Non-pigmented ciliary epithelial cell (primary cell): ENCODE measurements around the gene ETV2.
A peak's percentile ranks its signal among the peaks of the same experiment; 100 is the strongest.
"Not testable (repeated sequence)": the region's sequence is repeated elsewhere in the genome, so short reads cannot be mapped to it uniquely, and the experiment has no call there.

Experiments used
- DNase-seq: peaks from one replicate; pipeline ENCODE4 v3.0.0-alpha.2; 2010; ENCODE audit warnings: low read depth

The ETV2 gene

DNA sequence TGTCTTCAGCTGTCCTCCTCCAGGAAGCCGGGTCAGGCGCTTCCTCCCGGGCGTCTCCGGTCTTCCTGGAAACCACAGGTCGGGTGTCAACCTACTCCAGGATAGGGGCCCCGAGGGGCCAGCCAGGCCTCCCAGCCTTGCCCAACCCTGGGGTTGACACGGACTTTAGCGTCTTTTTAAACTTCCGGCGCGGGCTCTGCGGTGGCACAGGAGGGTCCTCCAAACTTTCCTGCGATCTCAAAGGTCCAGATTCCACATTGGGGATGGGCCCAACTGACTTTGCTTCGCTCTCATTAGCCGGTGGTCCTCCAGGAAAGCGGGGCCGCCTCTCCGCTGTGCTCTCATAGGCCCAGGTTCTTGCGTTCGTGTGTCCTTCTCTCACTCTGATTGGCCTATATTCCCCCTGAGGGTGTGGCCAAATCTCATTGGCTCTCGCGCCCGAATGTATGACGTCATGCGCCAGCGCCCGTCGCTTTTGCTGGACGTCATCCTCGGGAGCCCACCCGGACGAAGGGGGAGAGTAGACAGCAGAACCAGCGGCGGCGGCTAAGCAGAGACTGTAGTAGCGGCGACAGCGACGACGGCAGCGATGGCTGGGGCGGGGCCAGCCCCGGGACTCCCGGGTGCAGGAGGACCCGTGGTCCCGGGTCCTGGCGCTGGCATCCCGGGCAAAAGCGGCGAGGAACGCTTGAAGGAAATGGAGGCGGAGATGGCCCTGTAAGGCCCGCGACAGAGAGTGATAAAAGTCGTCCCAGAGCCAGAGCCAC lies 12.8 kb upstream of the ETV2 start, which contains the start of gene RBM42:
Gene RBM42, plus strand, starts transcription at position 472 of the 767 bp plus-strand sequence. Its CDS starts 118 bp downstream, at position 590.
- DNase-seq: peak; percentile 93

DNA sequence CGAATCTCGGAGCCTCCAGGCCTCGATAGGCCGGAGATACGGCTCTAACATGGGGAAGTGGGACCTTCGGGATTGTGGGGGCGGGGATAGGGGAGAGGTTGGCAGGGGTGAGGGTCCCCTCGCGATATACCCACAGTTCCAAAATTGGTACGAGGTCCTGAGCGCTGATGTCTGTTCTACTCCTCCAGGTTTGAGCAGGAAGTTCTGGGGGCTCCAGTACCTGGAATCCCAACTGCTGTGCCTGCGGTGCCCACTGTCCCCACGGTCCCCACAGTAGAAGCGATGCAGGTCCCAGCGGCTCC lies 12.3 kb upstream of the ETV2 start:
- DNase-seq: no peak

DNA sequence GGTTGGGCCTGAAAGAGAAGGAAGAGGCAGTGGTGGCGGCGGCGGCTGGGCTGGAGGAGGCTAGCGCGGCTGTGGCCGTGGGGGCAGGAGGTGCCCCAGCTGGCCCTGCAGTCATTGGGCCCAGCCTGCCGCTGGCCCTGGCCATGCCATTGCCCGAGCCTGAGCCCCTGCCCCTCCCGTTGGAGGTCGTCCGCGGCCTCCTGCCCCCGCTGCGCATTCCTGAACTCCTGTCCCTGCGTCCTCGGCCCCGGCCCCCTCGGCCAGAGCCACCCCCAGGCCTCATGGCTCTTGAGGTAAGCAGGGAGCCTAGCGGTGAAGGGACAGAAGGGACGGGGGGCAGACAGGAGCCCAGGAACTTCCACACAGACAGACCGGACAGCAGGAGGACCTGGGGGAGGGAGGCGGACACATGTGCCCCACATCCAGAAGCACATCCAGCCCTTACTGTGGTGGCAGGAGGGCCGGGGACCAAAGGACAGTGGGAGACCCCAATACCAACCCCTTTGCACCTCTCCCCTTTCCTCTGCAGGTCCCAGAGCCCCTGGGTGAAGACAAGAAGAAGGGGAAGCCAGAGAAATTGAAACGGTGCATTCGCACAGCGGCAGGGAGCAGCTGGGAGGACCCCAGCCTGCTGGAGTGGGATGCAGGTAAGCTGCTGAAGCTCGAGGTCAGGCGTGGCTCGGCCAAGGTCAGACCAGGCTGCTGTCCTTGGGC lies 7.7 kb upstream of the ETV2 start:
- DNase-seq: no peak

DNA sequence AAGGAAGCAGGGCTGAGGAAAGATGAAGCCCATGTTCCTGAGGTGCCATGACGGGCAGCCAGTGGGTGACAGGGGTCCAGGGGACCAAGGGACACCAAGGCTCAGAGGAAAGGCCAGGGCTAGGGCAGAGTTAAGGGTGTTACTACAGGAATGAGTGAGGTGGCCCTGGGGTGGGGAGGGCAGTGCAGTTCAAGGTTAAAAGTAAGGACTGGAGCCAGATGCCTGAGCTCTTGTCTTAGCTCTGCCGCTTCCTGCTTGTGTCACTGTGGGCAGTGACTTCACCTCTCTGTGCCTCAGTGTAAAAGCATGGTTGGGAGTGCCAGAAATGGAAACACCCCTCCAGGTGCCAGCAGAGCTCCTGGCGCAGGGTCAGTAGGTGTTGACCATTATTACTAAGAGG lies 4.9 kb upstream of the ETV2 start:
- no peak for DNase-seq

DNA sequence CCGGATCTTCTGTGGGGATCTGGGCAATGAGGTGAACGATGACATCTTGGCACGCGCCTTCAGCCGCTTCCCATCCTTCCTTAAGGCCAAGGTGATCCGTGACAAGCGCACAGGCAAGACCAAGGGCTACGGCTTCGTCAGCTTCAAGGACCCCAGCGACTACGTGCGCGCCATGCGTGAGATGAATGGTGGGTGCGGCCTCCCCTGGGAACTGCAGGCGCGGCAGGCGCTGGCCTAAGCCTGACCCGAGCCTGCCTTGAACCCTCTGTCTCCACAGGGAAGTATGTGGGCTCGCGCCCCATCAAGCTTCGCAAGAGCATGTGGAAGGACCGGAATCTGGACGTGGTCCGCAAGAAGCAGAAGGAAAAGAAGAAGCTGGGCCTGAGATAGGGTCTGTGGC lies 4.4 kb upstream of the ETV2 start:
- no peak for DNase-seq

DNA sequence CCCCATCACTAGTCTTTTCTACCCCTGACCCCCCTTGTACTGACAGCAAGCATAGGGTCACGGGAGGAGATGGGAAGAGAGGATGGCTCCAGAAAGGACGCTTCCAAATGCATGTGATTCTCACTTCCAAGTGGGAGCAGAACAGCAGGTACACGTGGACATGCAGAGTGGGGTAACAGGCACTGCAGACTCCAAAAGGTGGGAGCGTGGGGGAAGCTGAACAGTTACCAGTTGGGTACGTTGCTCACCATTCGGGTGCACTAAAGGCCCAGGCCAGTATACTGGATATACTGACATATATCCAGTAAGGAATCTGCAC lies 2.3 kb upstream of the ETV2 start:
- DNase-seq: no peak

DNA sequence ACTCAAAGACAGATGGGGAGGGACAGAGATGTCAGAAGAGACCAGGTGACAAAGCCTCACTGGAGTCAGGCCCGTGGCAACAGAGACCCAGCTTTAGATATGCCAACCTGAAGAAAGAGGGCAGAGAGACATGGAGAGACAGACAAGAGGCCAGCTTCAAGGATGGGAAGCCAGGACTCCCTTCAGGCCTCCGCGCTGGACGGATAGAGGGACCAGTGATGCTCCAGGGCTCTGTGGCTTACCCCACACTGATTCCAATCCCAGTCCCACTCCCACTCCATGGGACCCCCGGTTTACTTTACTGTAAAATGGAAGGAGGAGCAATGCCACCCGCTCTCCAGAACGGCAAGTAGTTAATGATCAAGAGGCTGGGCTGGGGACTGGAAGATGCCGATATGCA lies 1.7 kb upstream of the ETV2 start:
- DNase-seq: no peak

DNA sequence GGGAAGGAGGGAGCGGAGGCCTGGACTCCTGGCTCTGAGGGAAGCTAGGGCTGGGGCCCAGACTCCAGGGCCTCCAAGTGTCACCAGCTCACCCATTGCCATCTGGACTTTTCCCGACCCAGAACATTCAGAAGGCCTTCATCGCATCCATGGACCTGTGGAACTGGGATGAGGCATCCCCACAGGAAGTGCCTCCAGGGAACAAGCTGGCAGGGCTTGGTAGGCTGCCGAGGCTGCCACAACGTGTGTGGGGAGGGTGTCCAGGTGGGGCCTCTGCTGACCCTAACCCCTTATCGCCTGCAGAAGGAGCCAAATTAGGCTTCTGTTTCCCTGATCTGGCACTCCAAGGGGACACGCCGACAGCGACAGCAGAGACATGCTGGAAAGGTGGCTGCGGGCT lies 767 bp downstream of the ETV2 start:
- DNase-seq: no peak

DNA sequence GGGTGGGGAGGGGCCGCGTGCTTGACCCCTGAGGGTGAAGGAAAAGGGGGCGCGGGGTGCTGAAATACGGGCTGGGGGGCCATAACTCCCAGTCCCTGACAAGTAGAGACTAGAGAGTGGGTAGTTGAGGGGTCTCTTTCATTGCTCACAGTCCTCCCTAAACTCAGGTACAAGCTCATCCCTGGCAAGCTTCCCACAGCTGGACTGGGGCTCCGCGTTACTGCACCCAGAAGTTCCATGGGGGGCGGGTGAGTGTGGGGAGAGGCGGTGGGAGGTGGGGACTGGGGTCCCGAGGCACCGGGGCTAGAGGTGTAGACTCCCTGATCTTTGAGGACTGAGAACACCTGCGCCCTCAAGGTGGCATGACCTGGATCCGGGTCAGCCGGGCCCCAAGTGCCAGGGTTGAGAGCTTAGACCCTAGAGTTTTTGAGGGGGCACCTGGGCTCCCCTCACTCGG lies 1.3 kb downstream of the ETV2 start:
- DNase-seq: no peak

DNA sequence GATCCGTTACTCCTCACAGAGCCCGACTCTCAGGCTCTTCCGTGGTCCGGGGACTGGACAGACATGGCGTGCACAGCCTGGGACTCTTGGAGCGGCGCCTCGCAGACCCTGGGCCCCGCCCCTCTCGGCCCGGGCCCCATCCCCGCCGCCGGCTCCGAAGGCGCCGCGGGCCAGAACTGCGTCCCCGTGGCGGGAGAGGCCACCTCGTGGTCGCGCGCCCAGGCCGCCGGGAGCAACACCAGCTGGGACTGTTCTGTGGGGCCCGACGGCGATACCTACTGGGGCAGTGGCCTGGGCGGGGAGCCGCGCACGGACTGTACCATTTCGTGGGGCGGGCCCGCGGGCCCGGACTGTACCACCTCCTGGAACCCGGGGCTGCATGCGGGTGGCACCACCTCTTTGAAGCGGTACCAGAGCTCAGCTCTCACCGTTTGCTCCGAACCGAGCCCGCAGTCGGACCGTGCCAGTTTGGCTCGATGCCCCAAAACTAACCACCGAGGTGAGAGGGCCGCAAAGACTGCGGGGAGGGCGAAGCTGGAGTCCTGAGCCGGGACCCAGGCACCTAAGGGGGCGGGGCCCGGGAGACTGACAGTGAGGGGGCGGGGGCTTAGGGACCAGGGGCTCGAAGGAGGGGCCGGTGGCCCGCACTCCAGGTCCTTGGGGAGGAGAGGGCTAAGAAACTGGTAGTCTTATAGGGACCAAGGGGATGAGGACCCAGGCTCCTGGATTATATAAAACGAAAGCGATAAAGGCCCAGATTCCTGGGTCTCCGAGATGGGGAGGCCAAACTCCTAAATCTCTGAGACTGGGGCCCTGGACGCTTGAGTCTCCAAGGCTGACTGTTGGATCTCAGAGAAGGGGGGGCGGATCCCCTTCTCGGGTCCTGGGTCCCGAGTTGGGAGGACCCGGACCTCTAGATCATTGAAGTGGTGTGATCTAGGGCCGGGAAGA lies 2.0 kb downstream of the ETV2 start:
- DNase-seq: no peak

DNA sequence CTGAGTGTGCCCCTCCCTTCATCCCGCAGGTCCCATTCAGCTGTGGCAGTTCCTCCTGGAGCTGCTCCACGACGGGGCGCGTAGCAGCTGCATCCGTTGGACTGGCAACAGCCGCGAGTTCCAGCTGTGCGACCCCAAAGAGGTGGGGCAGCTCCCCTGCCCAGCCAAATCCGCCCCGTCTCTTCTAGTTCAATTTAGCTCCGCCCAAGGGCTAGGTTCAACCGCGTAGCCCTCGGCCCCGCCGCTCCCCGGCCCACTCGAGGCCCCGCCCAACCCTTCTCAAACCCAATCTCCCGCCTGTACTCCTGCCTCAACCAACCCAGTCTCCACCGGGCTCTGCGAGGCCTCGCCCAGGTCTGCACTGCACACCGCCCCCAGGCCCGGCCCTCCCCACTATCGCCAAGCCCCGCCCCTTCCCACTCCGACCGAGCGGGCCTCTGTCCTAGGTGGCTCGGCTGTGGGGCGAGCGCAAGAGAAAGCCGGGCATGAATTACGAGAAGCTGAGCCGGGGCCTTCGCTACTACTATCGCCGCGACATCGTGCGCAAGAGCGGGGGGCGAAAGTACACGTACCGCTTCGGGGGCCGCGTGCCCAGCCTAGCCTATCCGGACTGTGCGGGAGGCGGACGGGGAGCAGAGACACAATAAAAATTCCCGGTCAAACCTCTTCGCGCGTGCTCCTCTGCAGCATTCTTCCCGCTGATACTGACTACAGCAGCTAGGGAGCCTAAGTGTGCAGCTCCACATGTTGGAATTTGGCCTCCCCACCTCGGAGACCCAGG lies 2.9 kb downstream of the ETV2 start:
- DNase-seq: peak; percentile 68

DNA sequence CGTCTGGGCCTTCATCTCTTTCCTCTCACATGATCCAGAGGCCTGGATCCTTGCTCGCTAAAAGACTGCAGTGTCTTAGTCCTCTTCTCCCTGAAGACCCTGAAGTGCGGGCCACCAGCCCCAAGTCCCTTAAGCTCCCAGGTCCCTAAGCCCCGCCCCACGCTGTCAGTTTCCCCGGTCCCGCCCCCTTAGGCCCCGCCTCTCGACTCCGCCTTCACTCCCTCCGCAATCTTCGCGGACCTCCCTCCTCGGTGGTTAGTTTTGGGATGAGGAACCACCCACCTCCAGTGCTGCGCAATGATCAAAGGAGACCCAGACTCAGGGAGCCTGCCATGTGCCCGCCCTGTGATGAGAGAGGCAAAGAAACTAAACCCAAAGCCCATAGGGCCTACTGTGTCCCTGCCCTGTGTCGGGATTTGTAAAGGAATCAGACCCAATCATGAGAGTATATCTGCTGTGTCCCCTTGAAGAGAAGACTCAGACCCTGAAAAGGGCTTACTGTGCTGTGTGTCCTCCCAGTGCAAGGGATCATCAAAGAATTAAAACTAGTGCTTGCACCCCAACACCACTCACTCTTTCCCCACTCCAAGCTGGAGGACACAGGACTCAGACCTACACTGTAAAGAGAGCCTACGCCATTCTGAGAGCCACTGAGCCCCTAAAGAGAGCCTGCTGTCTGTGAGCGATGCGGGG lies 3.6 kb downstream of the ETV2 start:
- no peak for DNase-seq

DNA sequence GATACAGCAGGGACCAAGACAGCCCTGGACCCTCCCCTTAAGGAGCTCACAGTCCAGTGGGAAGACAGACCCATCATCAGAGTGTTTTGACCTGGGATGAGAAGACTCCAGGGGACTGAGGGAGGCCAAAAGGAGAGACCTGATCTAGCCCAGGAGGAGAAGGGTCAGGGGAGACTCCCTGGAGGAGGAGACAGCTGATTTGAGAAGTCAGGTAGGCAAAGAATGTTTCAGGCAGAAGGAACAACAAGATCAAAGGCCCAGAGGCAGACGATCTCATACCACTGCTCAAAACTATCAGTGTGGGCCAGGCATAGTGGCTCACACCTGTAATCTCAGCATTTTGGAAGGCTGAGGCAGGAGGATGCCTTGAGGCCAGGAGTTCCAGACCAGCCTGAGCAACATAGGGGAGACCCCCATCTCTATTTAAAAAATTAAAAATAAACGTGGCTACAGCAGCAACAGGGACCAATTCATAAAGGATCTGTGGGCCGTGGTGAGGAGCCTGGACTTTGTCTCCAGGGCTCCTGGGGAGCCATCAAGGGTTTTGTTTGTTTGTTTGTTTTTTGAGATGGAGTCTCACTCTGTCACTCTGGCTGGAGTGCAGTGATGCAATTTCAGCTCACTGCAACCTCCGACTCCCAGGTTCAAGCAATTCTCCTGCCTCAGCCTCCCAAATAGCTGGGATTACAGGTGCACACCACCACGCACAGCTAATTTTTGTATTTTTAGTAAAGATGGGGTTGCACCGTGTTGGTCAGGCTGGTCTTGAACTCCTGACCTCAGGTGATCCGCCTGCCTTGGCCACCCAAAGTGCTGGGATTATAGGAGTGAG lies 4.4 kb downstream of the ETV2 start:
- DNase-seq: no peak

DNA sequence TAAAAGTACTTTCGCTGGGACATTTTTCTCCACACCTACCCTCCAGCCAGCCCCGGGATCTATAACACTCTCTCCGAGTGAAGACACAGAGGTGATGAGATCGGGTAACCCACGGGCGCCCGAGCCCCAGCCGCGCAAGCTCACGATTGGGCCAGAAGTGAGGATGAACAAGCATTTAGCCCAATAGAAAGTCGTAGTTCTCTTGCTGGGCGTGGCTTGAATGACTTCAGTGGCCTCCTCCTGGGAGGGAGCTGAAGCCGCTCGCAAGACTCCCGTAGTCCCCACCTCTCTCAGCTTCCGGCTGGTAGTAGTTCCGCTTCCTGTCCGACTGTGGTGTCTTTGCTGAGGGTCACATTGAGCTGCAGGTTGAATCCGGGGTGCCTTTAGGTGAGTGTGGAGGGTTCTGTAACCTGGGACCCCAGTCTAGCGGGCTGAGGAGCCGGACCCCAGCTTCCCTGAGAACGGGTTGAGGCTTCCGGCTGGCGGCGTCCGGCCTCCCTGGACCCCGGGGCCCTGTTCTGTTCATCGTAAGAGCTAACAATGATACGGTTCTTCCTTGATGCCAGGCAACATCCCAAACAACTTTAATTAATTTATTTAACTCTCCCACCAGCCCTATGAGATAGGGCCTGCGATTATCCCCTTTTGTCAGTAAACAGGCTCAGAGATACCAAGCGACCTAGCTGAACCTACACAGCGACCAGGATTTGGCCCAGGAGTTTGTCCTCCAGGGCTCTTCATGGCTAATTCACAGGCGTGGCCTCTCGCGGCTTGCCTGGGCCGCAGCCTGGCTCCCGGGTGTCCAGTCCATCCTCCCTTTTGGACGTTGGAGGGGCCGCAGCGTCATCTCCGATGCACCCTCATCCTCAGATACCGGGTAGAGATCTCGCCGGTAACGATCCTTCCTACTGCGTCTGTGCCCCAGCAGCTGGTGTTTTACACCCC lies 6.7 kb downstream of the ETV2 start, which contains the start of gene COX6B1:
Gene COX6B1, plus strand, starts transcription at position 307 of the 945 bp plus-strand sequence. CDS start 2,921 bp downstream, outside the sequence.
- DNase-seq: peak; percentile 91

DNA sequence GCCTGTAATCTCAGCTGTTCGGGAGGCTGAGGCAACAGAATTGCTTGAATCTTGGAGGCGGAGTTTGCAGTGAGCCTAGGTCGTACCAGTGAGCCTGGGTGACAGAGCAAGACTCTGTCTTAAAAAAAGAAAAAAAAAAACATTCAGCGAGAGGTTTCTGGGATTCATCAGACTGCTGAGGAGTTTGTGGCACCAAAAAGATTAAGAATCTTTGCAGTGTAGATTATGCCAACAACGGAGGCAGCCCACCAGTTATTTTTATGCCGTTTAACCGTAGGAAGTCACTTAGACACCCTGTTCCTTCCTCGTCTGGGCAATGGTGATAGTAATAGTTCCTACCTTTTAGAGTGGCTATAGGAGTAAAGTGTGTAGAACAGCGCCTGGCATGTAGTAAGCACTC lies 9.0 kb downstream of the ETV2 start:
- DNase-seq: no peak

DNA sequence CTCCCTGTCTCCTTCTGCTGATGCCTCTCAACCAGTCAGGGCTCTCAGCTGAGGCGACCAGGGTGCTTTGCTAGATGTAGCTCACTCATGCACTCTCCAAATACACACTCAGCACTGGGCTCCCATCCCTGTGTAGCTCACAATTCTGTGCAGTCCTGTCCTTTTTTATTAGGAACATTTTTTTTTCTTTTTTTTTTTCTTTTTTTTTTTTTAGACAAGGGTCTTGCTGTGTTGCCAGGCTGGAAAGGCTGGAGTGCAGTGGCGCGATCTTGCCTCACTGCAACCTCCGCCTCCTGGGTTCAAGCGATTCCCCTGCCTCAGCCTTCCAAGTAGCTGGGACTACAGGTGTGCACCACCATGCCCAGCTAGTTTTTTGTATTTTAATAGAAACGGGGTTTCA lies 13.3 kb downstream of the ETV2 start:
- DNase-seq: not testable (repeated sequence)

DNA sequence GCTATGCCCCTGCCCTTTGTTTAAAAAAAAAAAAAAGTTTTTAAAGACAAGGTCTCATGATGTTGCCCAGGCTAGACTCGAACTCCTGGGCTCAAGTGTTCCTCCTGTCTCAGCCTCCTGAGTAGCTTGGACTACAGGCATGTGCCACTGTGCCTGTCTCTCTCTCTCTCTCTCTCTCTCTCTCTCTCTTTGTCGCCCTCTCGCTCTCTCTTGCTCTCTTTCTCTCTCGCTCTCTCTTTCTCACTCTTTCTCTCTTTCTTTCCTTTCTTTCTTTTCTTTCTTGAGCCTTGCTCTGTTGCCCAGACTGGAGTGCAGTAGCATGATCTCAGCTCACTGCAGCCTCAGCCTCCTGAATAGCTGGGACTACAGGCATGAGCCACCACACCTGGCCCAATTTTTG lies 14.1 kb downstream of the ETV2 start:
- DNase-seq: no peak

DNA sequence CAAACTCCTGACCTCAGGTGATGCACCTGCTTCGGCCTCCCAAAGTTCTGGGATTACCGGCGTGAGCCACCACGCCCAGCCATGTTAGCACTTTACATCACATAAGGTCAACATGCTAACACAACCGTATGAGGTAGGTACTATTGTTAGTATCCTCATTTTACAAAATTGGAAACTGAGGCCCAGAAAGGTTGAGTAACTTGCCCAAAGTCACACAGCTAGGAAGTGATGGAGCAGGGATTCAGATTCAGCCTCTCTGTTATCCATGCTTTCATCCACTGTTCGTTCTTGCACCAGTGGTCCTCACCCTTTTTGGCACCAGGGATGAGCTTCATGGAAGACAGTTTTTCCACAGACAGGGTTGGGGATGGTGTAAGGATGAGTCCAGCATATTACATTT lies 15.2 kb downstream of the ETV2 start:
- no peak for DNase-seq
